Panc1 (cell line): Measurements from ENCODE around the gene FNDC8. TPM values are rescaled to one million over a fixed set of nuclear protein-coding genes. Genes with fewer than 3 reads are reported as not detected.
"Not testable (repeated sequence)": the region's sequence is repeated elsewhere in the genome, so short reads cannot be mapped to it uniquely, and the experiment has no call there.

Source experiments
- ATAC-seq: fragments of 200-7000 bp; cut with Tn5 transposase; 2 replicates; pipeline ENCODE4 v1.9.1; 2020; ENCODE audit warnings: mild to moderate bottlenecking, moderate library complexity
- BruUV-seq: library from RNA; stranded (reverse); fragments of 400-500 nt; replicated peaks from 2 replicates; lab custom pipeline; 2021; lab: Mats Ljungman, UMichigan
- CTCF ChIA-PET: fragments of 300-600 bp; sonication (Branson Sonifier 250); formaldehyde crosslinking; loops from one replicate; lab custom pipeline; 2022; ENCODE audit warnings: antibody characterized with exemption; lab: Charles Lee
- POLR2A ChIA-PET: fragments of 300-600 bp; sonication (Branson Sonifier 250); formaldehyde crosslinking; loops from one replicate; lab custom pipeline; 2022; ENCODE audit warnings: antibody characterized with exemption; lab: Charles Lee
- DNase-seq: peaks from one replicate; pipeline ENCODE4 v3.0.0-alpha.2; 2010; ENCODE audit warnings: low read depth, low spot score
- H3K27ac ChIP-seq: 2 replicates; pipeline ENCODE4 v1.5.1; 2011; ENCODE audit warnings: mild to moderate bottlenecking, low read length, inconsistent platforms
- H3K27me3 ChIP-seq: fragments of 200-500 bp; sonication (Bioruptor generic); 2 replicates; pipeline ENCODE4 v1.6.0; 2014; ENCODE audit warnings: low read length, inconsistent platforms; ENCODE audit not compliant: control insufficient read depth, insufficient read depth
- H3K36me3 ChIP-seq: fragments of 200-500 bp; sonication (Bioruptor generic); 2 replicates; pipeline ENCODE4 v1.5.1; 2014; ENCODE audit warnings: inconsistent platforms, mild to moderate bottlenecking, low read length, moderate library complexity; ENCODE audit not compliant: control insufficient read depth, insufficient read depth
- H3K4me1 ChIP-seq: 2 replicates; pipeline ENCODE4 v1.5.1; 2011; ENCODE audit warnings: inconsistent platforms, mild to moderate bottlenecking, low read length, moderate library complexity; ENCODE audit not compliant: control insufficient read depth, insufficient read depth
- H3K4me3 ChIP-seq, 2 experiments: 2 replicates each; pipeline ENCODE4 v1.5.1; 2011 to 2012; ENCODE audit warnings: low read depth in 2 of 2, low read length in 2 of 2, mild to moderate bottlenecking in 2 of 2, inconsistent platforms in 1 of 2, moderate library complexity in 1 of 2
- H3K9me3 ChIP-seq: fragments of 200-500 bp; sonication (Bioruptor generic); 2 replicates; pipeline ENCODE4 v1.5.1; 2014; ENCODE audit warnings: low read depth, mild to moderate bottlenecking, inconsistent platforms, low read length, moderate library complexity; ENCODE audit not compliant: control insufficient read depth, insufficient read depth
- POLR2AphosphoS5 ChIP-seq: IDR thresholded peaks from 2 replicates; pipeline ENCODE4 v1.6.1; 2012; ENCODE audit warnings: mild to moderate bottlenecking, low read depth, low read length, moderate library complexity
- SIN3A ChIP-seq: IDR thresholded peaks from 2 replicates; pipeline ENCODE4 v1.6.1; 2012; ENCODE audit warnings: low read depth, mild to moderate bottlenecking, low read length, moderate library complexity, borderline replicate concordance; ENCODE audit not compliant: insufficient read depth
- TCF7L2 ChIP-seq: IDR thresholded peaks from 2 replicates; pipeline ENCODE4 v1.6.1; 2011; ENCODE audit warnings: mild to moderate bottlenecking, low read depth, low read length, inconsistent platforms
- in situ Hi-C: cut with HindIII; loops from 2 replicates; pipeline ENCODE4 v1.10.0; 2016; ENCODE audit warnings: low sequenced_read_pairs, low pct_unique_long_range_greater_than_20kb
- intact Hi-C: fragments of 100-400 bp; cut with micrococcal nuclease; formaldehyde crosslinking; loops from one replicate; pipeline ENCODE4 v1.10.0; 2022; ENCODE audit not compliant: unreplicated experiment
- total RNA-seq: library from RNA; stranded (reverse); gene quantifications from one replicate; pipeline ENCODE4 v1.2.1, GENCODE V29; 2021; ENCODE audit not compliant: unreplicated experiment
- TF ChIP-seq, protein P1 (sequence below): fragments of 450-650 bp; IDR thresholded peaks from 2 replicates; pipeline ENCODE4 v1.5.1; 2017; ENCODE audit warnings: mild to moderate bottlenecking
- TF ChIP-seq, protein P2 (sequence below), 2 experiments: IDR thresholded peaks; 2 replicates each; pipeline ENCODE4 v1.6.1; 2011 to 2012; ENCODE audit warnings: low read depth in 2 of 2, control low read depth in 1 of 2, low read length in 1 of 2, mild to moderate bottlenecking in 1 of 2, moderate library complexity in 1 of 2; ENCODE audit not compliant: insufficient read depth in 1 of 2

Gene FNDC8
- total RNA-seq, 1 experiment from 2014 or later = not detected

DNA sequence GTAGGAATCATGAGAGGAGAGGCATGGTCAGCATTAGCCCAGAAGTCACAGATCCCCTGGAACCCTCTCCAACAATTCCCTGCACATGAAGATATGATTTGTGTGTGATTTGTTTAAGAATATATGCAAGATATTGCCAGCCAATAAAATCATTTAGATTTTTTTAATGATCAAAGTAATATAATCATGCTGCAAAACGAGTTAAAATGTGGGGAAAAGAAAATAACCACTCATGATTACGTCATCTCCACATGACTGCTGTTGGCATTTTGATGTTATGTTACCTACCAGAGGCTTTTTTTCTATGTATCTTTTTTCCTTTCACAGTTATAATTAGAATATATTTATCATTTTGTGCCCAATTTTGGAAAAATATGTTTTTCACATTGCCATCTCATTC is 50.4 kb downstream of the FNDC8 start:
- DNase-seq (no peak), ATAC-seq (no peak)
- H3K4me1 ChIP-seq = no peaks in the 10 kb centered on the region
- TF ChIP-seq, protein P1, sequence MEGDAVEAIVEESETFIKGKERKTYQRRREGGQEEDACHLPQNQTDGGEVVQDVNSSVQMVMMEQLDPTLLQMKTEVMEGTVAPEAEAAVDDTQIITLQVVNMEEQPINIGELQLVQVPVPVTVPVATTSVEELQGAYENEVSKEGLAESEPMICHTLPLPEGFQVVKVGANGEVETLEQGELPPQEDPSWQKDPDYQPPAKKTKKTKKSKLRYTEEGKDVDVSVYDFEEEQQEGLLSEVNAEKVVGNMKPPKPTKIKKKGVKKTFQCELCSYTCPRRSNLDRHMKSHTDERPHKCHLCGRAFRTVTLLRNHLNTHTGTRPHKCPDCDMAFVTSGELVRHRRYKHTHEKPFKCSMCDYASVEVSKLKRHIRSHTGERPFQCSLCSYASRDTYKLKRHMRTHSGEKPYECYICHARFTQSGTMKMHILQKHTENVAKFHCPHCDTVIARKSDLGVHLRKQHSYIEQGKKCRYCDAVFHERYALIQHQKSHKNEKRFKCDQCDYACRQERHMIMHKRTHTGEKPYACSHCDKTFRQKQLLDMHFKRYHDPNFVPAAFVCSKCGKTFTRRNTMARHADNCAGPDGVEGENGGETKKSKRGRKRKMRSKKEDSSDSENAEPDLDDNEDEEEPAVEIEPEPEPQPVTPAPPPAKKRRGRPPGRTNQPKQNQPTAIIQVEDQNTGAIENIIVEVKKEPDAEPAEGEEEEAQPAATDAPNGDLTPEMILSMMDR = no peak
- TF ChIP-seq, protein P2, sequence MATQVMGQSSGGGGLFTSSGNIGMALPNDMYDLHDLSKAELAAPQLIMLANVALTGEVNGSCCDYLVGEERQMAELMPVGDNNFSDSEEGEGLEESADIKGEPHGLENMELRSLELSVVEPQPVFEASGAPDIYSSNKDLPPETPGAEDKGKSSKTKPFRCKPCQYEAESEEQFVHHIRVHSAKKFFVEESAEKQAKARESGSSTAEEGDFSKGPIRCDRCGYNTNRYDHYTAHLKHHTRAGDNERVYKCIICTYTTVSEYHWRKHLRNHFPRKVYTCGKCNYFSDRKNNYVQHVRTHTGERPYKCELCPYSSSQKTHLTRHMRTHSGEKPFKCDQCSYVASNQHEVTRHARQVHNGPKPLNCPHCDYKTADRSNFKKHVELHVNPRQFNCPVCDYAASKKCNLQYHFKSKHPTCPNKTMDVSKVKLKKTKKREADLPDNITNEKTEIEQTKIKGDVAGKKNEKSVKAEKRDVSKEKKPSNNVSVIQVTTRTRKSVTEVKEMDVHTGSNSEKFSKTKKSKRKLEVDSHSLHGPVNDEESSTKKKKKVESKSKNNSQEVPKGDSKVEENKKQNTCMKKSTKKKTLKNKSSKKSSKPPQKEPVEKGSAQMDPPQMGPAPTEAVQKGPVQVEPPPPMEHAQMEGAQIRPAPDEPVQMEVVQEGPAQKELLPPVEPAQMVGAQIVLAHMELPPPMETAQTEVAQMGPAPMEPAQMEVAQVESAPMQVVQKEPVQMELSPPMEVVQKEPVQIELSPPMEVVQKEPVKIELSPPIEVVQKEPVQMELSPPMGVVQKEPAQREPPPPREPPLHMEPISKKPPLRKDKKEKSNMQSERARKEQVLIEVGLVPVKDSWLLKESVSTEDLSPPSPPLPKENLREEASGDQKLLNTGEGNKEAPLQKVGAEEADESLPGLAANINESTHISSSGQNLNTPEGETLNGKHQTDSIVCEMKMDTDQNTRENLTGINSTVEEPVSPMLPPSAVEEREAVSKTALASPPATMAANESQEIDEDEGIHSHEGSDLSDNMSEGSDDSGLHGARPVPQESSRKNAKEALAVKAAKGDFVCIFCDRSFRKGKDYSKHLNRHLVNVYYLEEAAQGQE (IDR thresholded peaks at IDR 0.05; ENCODE audit: insufficient read depth in 1 of 2, low read depth in 2 of 2, low read length in 1 of 2) = no peak
- TF ChIP-seq POLR2AphosphoS5 (no peak), SIN3A (no peak), TCF7L2 (no peak)
- H3K4me3 ChIP-seq = no peak overlapping the region
- no peaks in the 10 kb centered on the region; the same call in 1 of the 2 replicates for H3K27me3 ChIP-seq
- ChIA-PET CTCF (no interaction called here), POLR2A (no interaction called here)
- in situ Hi-C loops = no loop called here
- H3K27ac ChIP-seq = no peak overlapping the region
- H3K9me3 ChIP-seq = no peaks in the 10 kb centered on the region
- no TSS peak for BruUV-seq
- intact Hi-C loops = loop anchor here (1.0 to 10.0 kb wide), 3 partner anchors 123 to 367 kb away; no protein-coding TSS in a partner anchor
- no peaks in the 10 kb centered on the region for H3K36me3 ChIP-seq

DNA sequence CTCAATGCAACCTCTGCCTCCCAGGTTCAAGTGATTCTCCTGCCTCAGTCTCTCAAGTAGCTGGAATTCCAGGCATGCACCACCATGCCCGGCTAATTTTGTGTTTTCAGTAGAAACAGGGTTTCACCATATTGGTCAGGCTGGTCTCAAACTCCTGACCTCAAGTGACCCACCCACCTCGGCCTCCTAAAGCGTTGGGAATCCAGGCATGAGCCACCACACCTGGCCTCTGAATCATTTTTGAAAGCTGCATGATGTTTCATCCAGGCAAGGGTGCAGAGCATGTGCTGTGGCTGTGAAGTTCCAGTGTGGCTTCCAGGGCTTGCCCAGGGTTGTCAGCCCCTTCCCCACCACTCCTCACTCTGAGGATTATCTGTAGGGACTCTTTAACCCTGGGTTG is 50.9 kb downstream of the FNDC8 start:
- CTCF ChIA-PET, H3K27me3 ChIP-seq, DNase-seq, H3K9me3 ChIP-seq, H3K27ac ChIP-seq, POLR2A ChIA-PET, BruUV-seq, H3K4me1 ChIP-seq, H3K36me3 ChIP-seq, ATAC-seq, in situ Hi-C loops, H3K4me3 ChIP-seq: not testable (repeated sequence)
- intact Hi-C loops = loop anchor here (2.0 to 10.0 kb wide), 2 partner anchors 122 to 366 kb away; no protein-coding TSS in a partner anchor

DNA sequence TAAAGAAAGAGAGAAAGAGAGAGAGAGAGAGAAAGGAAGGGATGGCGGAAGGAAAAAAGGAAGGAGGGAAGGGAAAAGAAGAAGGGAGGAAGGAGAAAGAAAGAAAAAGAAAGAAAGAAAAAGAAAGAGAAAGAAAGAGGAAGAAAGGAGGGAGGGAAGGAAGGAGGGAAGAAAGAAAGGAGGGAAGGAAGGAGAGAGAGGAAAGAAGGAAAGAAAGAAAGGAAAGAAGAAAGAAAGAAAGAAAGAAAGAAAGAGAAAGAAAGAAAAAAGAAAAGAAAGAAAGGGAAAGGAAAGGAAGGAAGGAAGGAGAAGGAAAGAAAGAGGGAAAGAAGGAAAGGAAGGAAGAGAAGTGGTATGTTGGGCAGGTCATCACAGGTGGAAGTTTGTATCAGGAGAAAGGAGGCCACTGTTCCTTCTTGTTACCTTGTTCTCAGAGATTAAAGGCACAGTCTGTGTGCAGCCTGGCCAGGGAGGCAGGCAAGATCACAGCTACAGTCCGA is 53.5 kb downstream of the FNDC8 start:
- ATAC-seq = 0 out of 2 replicates have a peak, but pooled peaks have one; percentile 12
- ChIA-PET CTCF (no interaction called here), POLR2A (interaction anchor here (0.5 to 0.6 kb wide), 2 partner anchors 50 to 174 kb away, joined by 3 to 4 read pairs; no protein-coding TSS in a partner anchor)
- Histone ChIP-seq H3K27me3 (no peaks in the 10 kb centered on the region; the same call in 1 of the 2 replicates), H3K4me3 (no peak overlapping the region), H3K4me1 (no peaks in the 10 kb centered on the region), H3K36me3 (no peaks in the 10 kb centered on the region), H3K9me3 (no peaks in the 10 kb centered on the region), H3K27ac (no peak overlapping the region)
- intact Hi-C loops = loop anchor here (10.0 kb wide), 1 partner anchor 120 kb away; no protein-coding TSS in a partner anchor
- in situ Hi-C loops = loop anchor here (25.0 kb wide), 1 partner anchor 362 kb away; the partner anchor contains the start of gene SLFN12L
- TF ChIP-seq POLR2AphosphoS5 (no peak), TCF7L2 (no peak)
- BruUV-seq = no TSS peak
- no peak for DNase-seq
